SU-DHL-6 (cell line): ENCODE data around the gene ZNF276.

Experiments used
- CTCF ChIP-seq: fragments of 200-600 bp; sonication (generic); IDR thresholded peaks from one replicate; pipeline ENCODE4 v1.5.1; 2017; ENCODE audit warnings: antibody characterized with exemption, mild to moderate bottlenecking, low read length, moderate library complexity; ENCODE audit not compliant: insufficient read depth, poor library complexity, severe bottlenecking
- EZH2phosphoT487 ChIP-seq: fragments of 200-600 bp; sonication (generic), shearing (Covaris generic); conservative IDR thresholded peaks from 2 replicates; pipeline ENCODE4 v1.6.1; 2018; ENCODE audit warnings: mild to moderate bottlenecking, antibody characterized with exemption, low read length, moderate library complexity, mixed read lengths

GRCh38 chr16:89700100-89700648 is 21.2 kb upstream of the ZNF276 start:
- TF ChIP-seq CTCF (peak; percentile 53), EZH2phosphoT487 (no peak)
